ENCODE data around the gene ZSCAN21.

ZSCAN21 gene

DNA sequence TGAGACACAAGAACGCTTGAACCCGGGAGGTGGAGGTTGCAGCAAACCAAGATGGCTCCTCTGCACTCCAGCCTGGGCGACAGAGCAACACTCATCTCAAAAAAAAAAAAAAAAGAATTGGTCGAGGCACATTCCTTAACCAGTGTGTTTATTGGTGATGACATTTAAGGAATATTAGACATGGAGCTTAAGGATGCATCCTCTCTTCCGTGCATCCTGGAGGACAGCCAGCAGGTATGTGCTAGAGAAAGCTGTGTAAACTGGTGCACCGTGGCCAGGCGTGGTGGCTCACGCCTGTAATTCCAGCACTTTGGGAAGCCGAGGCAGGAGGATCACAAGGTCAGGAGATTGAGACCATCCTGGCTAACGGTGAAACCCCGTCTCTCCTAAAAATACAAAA is 22.4 kb upstream of the ZSCAN21 start:
- DNase-seq (ENCODE audit: low spot score): no peak

DNA sequence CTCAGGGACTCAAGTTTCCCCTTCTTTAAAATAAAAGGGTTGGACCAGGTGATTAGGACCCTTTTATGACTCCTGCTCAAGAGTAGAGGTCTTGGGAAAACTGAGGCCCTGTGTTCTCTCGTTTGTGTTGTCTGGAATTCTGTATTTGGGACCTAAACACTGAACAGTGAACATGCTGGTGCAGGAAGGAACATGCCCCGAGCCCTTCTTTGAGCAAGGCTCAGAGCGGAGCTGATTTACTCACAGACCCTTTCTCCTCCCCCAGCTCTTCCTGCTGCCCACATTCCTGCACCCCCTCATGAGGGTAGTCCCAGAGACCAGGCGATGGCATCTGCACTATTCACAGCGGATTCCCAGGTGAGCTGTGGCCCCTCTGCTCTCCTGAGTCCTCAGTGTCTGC is 20.0 kb upstream of the ZSCAN21 start:
- DNase-seq (ENCODE audit: low spot score): no peak

DNA sequence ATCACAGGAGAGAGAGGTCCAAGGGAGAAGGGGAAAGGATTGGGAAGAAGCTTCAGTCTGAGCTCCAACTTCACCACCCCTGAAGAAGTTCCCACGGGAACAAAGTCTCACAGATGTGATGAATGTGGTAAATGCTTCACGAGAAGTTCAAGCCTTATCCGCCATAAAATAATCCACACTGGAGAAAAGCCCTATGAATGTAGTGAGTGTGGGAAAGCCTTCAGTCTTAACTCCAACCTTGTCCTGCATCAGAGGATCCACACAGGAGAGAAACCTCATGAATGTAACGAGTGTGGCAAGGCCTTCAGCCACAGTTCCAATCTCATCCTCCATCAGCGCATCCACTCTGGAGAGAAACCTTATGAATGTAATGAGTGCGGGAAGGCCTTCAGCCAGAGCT is 16.0 kb upstream of the ZSCAN21 start:
- no peak for DNase-seq (ENCODE audit: low spot score)

DNA sequence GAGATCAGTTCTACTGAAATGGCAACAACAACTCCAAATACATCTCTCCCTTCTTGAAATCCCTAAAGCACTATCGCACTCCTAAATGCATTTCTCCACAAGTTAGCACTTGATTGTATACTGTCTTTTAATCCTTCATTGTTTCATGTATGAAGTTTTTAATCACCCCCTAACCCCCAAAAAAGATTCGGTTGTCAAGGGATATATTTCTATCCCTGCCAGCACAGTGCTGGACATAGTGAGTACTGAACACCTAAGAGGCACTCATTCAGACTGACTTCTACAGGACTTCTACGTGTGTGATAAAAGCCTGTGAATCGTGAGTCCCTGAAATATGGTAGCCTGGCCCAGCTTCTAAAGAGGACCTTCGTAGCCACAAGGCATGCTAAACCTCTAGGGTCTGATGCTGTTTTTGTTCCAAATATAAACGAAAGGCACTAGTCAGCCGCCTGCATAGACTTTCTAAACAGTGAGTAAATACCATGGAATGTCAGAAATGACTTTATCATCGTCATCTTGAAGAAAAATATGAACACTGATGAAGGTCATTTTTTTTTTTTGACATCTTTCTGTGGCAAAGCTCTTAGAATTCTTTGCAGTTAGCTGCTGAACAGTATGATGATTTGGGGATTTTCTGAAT is 14.6 kb upstream of the ZSCAN21 start:
- DNase-seq (ENCODE audit: low spot score): no peak

DNA sequence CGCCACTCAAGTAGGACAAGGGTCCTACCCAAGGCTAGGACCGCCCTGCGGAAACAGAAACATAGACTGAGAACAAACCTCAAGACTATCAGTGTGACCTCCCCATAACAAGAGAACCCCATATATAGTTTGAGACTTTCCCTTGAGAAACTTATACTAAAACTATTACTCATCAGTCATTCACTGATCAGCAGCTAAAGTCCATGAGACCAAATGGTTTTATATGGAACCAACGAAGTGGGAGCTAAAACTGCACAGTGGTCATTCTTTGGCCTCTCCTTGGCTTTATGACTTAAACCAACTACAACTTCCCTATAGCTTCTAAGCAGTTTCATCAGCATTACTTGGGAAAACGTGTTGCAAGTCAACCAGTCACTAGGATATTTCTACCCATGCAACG is 13.7 kb upstream of the ZSCAN21 start:
- DNase-seq (ENCODE audit: low spot score): no peak

DNA sequence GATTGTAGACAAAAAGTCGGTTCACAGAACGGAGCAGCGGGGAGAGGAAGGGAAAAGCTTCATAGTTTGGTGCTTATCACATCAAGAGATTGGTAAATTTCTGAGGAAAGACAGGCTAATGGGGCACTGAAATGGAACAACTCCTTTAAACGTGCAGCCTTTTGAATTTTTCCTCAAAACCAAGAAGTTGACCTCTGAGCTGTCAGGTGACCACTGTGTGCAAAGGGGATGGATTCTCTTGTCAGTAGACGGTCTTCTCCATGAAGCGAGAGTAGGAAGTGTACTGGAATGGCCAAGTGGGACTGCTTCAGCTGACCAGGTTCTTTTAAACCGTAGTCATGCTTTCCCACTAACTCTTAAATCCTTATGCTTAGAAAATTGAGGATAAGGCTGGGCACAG is 11.2 kb upstream of the ZSCAN21 start:
- DNase-seq (ENCODE audit: low spot score): no peak

DNA sequence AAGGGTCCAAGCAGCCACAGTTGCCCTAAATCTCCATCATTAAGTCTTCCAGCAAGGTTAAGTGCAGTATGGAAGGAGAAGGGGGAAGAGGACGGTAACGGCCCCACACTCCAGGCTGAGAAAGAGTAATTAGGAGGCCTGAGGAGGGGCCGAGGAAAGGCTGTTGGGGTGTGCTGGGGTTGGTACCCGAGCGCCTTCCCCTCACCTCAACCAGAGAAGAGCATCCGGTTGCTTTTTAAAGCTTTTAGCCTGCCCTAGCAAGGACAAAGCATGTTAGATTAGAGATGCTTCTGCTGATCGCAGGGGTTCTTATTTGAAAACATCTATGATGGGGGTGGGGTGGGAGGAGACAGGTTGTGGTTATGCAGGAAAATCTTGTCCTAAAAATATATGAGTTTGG is 9.0 kb upstream of the ZSCAN21 start:
- no peak for DNase-seq (ENCODE audit: low spot score)

DNA sequence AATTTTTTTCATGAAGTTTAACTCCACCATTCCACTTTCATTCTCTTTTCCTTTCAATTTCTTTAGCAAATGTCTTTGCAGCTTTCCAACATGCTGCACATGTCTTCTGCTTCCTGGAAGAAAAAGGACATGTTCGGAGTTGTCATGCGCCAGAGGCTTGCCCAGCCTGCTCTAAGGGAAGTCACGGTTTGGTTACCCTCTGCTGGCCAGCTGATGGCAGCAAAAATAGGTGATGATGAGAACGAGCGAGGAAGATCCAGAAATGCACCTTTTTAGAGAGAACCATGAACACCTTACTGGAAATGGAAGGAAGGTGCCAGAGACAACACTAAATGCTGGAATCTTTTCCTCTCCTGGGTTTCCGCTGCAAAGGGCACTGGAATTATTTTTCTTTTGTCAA is 4.9 kb upstream of the ZSCAN21 start:
- peak; percentile 59 for DNase-seq (ENCODE audit: low spot score)

DNA sequence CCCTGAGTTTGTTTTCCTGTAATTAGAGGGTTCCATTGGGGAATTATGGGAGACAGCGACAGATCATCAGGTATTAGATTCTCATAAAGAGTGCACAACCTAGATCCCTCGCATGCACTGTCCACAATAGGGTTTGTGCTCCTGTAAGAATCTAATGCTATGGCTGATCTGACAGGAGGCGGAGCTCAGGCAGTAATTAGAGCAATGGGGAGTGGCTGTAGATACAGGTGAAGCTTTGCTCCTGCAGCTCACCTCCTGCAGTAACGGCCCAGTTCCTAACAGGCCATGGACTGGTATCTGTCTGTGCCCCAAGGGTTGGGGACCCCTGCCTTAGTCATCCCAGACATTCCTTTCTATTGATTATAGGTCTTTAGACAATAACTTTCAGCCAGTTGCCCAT is 894 bp upstream of the ZSCAN21 start:
- peak; percentile 34 for DNase-seq (ENCODE audit: low spot score)

DNA sequence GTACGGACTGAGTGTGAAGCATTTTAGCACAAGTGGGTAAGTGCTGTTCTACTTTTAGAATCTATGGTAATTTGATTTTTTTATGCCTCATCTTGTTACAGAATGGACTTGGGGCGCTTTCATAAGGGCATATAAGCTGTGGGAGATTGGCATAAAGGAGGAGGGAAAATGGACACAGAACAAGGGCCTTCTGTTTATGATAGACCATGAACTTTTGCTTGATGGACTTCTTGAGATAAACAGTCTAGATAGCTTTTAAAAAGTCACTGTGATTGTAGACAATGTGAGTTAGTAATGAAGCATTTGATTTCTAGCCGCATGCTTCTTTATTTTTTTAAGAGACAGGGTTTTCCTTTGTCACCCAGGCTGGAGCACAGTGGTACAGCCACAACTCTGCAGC is 2.0 kb downstream of the ZSCAN21 start:
- DNase-seq (ENCODE audit: low spot score): no peak

DNA sequence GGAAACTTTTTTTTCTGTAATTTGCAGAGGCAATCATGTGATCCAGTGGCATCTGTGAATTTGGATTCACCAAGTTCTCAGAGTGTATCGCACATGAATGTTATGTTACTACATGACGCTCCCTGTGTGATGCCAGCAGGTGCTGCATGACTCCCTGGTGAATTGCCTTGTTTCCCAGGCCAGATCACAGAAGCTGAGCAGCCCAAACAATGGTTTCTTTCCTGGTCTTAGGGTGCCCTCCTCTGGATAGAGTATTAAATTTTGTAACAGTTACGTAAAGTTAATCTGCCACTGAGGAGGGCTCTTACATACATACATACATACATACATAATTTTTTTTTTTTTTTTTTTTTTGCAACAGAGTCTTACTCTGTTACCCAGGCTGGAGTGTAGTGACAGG is 3.6 kb downstream of the ZSCAN21 start:
- DNase-seq (ENCODE audit: low spot score): peak; percentile 88

DNA sequence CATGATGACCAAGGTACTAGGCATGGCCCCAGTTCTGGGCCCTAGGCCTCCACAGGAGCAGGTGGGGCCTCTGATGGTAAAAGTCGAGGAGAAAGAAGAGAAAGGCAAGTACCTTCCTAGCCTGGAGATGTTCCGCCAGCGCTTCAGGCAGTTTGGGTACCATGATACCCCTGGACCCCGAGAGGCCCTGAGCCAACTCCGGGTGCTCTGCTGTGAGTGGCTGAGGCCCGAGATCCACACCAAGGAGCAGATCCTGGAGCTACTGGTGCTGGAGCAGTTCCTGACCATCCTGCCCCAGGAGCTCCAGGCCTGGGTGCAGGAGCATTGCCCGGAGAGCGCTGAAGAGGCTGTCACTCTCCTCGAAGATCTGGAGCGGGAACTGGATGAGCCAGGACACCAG is 7.4 kb downstream of the ZSCAN21 start:
- no peak for DNase-seq (ENCODE audit: low spot score)

DNA sequence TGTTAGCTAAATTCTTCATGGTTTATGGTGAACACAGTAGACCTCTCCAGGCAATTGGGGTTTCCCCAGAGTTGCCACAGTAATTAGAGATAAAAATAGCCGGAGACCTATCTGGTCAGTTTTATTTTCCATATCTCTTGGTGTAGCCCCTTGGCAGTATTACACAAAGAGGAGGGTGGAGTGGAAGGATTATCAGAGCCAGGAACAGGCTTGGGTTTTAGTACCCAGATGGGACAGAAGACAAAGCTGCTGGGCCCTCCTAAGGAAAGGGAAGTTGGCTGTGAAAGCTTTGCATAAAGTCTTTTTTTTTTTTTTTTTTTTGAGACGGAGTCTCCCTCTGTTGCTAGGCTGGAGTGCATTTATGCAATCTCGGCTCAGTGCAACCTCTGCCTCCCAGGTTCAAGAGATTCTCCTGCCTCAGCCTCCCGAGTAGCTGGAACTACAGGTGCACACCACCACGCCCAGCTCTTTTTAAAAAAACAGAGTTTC is 9.7 kb downstream of the ZSCAN21 start:
- no peak for DNase-seq (ENCODE audit: low spot score)

DNA sequence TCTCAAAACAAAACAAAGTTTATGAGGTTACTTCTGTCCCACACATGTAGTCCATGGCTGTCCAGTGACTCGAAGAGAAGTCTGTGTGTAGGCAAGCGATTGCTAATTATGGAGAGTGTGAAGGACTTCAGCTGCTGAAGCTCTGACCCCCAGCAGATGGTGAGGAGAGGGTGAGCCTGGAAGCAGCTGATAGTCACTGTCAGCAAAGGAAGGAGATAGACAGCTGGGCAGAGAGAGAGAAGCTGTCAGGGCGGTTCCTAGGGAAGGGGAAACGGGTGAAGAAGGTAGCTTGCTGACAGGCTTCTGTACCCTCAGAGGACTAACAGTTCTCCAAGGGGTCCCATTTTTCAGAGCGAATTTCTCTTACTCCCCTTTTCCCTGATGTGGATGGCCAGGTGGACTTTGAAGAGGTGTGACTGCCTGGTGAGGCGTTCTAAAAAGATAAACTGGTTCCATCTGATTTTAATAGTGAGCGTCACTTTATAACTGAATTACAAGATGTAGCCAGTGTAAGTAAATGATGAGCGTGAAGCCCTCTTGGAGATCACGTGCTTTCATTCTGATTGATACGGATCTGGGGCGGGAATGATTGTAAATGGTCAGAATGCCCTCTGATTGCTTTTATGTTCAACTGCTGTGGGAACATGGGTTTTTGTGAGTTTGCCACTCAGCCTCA is 12.1 kb downstream of the ZSCAN21 start:
- DNase-seq (ENCODE audit: low spot score): no peak

DNA sequence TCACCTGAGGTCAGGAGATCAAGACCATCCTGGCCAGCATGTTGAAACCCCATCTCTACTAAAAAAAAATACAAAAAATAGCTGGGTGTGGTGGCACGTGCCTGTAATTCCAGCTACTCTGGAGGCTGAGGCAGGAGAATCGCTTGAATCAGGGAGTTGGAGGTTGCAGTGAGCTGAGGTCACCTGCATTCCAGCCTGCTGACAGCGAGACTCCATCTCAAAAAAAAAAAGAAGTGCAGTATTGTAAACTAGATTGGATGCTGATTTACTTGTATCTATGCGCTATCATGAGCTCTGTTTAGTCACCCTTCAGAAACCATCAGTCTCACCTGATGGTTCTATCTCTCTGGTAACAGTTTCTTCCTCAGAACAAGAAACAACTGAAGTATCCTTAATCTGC is 13.8 kb downstream of the ZSCAN21 start:
- no peak for DNase-seq (ENCODE audit: low spot score)

DNA sequence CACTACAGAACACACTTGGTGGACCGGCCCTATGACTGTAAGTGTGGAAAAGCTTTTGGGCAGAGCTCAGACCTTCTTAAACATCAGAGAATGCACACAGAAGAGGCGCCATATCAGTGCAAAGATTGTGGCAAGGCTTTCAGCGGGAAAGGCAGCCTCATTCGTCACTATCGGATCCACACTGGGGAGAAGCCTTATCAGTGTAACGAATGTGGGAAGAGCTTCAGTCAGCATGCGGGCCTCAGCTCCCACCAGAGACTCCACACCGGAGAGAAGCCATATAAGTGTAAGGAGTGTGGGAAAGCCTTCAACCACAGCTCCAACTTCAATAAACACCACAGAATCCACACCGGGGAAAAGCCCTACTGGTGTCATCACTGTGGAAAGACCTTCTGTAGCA is 14.6 kb downstream of the ZSCAN21 start:
- no peak for DNase-seq (ENCODE audit: low spot score)

DNA sequence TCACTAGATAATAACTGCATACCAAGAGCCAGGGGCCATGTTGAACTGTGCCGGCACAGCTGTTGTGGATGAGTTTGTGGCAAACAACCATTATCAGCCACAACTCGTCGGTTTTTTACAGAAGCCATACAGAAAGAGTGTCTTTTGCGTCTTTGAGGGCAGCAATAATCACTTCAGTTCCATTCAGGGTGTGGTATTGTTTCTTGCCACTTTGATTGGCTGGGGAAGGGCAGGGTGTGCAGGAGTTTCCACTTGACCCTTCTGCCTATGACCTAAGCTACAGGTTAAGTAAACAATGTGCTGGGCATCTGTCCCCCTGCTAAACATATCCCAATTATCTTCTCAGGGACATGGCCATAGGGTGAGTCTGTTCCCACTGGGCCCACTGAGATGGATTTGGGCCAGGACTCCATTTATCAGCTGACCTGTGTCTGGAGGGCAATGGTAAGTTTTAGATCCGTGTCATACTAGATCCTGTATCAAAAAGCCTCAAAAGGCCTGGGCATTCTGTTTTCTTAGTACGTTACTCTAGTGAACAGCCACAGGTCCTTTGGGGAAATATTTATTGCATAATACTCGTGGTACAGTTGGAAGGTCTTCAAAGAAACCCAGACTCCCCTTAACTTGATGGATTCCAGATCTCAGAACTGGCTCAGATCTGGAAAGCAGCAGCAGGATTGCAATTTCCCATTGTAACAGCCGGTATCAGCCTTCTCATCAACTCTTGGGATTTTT is 16.0 kb downstream of the ZSCAN21 start:
- peak; percentile 28 for DNase-seq (ENCODE audit: low spot score)

DNA sequence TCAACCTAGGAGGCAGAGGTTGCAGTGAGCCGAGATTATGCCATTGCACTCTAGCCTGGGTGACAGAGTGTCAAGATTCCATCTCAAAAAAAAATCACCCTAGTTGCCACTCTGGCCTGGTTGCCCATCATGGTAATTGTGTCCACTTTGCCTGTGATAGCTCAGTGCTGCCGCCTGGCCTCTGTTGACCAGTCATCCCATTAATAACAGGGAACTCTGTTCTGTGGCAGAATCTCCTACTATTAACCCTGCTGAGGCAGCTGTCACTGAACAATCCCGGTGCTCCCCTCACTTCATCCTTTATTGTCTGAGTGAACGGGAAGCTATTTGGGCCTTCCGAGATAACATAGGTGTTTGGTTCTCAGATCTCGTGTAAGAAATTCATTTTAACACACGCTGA is 17.4 kb downstream of the ZSCAN21 start:
- DNase-seq (ENCODE audit: low spot score): no peak

DNA sequence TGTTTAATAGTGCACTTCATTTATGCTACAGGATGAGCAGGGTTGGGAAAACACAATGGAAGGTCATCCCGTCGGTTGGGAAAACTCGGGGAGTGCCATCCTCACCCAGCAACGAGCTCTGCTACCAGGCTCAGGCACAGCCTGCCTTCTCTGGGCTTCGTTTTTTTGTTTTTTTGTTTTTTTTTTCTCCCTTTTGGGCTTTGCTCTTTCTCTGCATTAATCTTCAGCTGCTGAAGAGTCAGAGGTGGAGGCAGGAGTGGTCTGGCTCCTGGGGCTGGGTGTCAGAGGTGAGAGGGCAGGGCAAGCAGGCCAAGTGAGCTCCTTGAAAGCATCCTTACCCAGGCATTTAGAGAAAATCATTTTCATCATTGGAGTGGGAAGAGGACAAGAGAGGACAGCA is 20.4 kb downstream of the ZSCAN21 start:
- no peak for DNase-seq (ENCODE audit: low spot score)

DNA sequence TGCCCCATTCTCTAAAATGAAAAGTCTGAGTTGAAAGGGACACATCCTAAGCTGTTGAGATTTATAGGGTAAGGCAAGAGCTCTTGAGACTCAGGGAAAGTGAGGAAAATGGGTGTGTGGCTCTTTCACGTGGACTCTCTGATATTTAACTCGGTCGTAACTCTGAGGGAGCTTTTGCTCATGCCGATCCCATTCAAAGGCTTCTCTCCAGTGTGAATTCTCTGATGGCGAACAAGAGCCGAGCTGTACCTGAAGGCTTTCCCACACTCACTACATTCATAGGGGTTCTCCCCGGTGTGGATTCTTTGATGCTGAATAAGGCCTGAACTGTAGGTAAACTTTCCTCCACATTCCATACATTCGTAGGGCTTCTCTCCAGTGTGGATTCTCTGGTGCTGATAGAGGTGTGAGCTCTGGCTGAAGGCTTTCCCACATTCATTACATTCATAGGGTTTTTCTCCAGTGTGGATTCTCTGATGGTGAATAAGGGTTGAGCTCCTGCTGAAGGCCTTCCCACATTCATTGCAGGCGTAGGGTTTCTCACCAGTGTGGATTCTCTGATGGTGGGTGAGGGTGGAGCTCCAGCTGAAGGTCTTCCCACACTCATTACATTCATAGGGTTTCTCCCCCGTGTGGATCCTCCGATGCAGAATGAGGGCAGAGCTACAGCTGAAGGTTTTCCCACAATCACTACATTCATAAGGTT is 21.6 kb downstream of the ZSCAN21 start:
- DNase-seq (ENCODE audit: low spot score): no peak

DNA sequence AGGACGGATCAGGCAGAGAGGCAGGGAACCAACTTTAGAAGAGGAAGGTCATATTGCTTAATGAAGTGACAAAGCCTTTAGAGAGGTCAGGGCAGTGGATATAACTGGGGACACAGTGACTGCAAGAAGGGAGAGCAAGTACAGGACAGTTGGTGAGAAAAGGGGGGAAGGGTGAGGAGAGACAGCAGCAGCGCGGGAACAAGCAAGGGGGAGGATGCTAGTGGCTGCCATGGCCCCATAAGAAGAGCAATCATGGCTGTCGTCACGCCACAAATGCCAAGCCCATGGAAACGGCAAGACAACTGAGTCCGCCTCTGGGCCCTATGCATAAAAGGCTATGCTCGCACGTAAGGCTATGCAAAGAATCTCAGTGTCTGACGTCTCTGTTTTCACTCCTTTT is 22.9 kb downstream of the ZSCAN21 start:
- no peak for DNase-seq (ENCODE audit: low spot score)

DNA sequence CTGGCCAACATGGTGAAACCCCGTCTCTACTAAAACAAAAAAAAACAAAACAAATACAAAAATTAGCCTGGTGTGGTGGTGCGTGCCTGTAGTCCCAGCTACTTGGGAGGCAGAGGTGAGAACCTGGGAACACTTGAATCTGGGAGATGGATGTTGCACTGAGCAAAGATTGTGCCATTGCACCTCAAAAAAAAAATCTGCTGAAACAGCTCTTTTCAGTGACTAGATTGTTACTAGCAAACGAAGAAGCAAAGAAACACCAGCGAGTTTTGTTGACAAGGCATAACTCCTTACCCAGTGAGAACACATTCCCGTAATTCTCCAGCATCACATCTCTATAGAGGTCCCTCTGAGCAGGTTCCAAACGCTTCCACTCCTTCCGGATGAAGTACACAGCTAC is 25.3 kb downstream of the ZSCAN21 start:
- no peak for DNase-seq (ENCODE audit: low spot score)

DNA sequence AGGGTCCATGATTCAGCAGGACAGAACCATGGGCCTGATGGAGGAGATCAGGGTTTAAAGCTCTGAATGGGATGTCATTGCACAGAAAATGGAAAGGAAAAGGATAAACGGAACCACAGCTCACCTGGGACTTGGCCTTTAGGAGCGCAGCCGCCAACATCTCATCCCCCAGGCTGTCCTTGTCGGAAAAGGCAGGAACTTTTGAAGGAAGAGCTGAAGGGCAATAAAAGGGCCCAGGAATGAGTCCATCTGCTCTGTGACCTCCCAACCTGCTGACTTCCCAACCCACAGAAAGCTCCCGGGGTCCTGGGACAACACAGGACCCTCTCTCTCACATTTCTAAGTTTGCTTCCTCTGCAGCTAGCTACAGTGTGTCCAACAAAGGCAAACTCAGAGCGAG is 25.8 kb downstream of the ZSCAN21 start:
- no peak for DNase-seq (ENCODE audit: low spot score)

Measured in SW480 (cell line).